Activated T-helper 9 cell treated with anti-CD3 and anti-CD28 coated beads, Interleukin-2, amount 50 U/mL, for 16 hours (primary cell): Measurements from ENCODE around the gene ANO6.
"Not testable (repeated sequence)": the region's sequence is repeated elsewhere in the genome, so short reads cannot be mapped to it uniquely, and the experiment has no call there.

Experiments used
- DNase-seq: peaks from one replicate; pipeline ENCODE4 v3.0.0-alpha.2; 2020; ENCODE audit warnings: low read depth

ANO6 gene

GRCh38 chr12:45213107-45213506 is 2.8 kb upstream of the ANO6 start:
- DNase-seq: no peak

GRCh38 chr12:45214071-45214470 is 1.8 kb upstream of the ANO6 start:
- DNase-seq: no peak

- DNase-seq: no peak
These were observed 1.0 kb upstream of the ANO6 start for GRCh38 chr12:45214749-45215418.

GRCh38 chr12:45216230-45216982 is 511 bp downstream of the ANO6 start:
- DNase-seq: peak; percentile 24

- no peak for DNase-seq
These were observed 1.1 kb downstream of the ANO6 start for GRCh38 chr12:45216983-45217485.

GRCh38 chr12:45217846-45218245 is 2.0 kb downstream of the ANO6 start:
- no peak for DNase-seq

- no peak for DNase-seq
These were observed 3.7 kb downstream of the ANO6 start for GRCh38 chr12:45219621-45220020.

GRCh38 chr12:45220363-45220931 is 4.6 kb downstream of the ANO6 start:
- no peak for DNase-seq

- DNase-seq: no peak
These were observed 5.1 kb downstream of the ANO6 start for GRCh38 chr12:45220969-45221368.

- no peak for DNase-seq
These were observed 8.0 kb downstream of the ANO6 start for GRCh38 chr12:45223868-45224267.

- DNase-seq: no peak
These were observed 8.4 kb downstream of the ANO6 start for GRCh38 chr12:45224311-45224710.

- DNase-seq: no peak
These were observed 10.1 kb downstream of the ANO6 start for GRCh38 chr12:45226021-45226420.

GRCh38 chr12:45227316-45228067 is 11.6 kb downstream of the ANO6 start:
- DNase-seq: no peak

- DNase-seq: no peak
These were observed 15.7 kb downstream of the ANO6 start for GRCh38 chr12:45231515-45232145.

GRCh38 chr12:45232146-45232755 is 16.4 kb downstream of the ANO6 start:
- no peak for DNase-seq

- DNase-seq: no peak
These were observed 17.0 kb downstream of the ANO6 start for GRCh38 chr12:45232756-45233372.

- DNase-seq: no peak
These were observed 18.4 kb downstream of the ANO6 start for GRCh38 chr12:45234139-45234865.

- no peak for DNase-seq
These were observed 19.5 kb downstream of the ANO6 start for GRCh38 chr12:45235087-45236025.

GRCh38 chr12:45236383-45236782 is 20.5 kb downstream of the ANO6 start:
- DNase-seq: not testable (repeated sequence)
